Measurements from ENCODE around the gene PCDHGA1. TPM values are rescaled to one million over a fixed set of nuclear protein-coding genes. Genes with fewer than 3 reads are reported as not detected.

The PCDHGA1 gene
- total and polyA plus RNA-seq, 5 donors, result 0.70 to 2.8 (median 1.8) TPM

- intact Hi-C loops (cut with DNase I), result loop anchor here (2.0 to 10.0 kb wide), 3 partner anchors 45 to 48 kb away; no protein-coding TSS in a partner anchor
Observed at GRCh38 chr5:141477044-141477575, 146.8 kb downstream of the PCDHGA1 start.

GRCh38 chr5:141477815-141478214 is 147.5 kb downstream of the PCDHGA1 start:
- Histone ChIP-seq H3K4me1 (ENCODE audit: control insufficient read depth, insufficient read depth, low read length) (peaks cover 9% of the 10 kb centered on the region), H3K27me3 (ENCODE audit: control insufficient read depth, insufficient read depth) (no peaks in the 10 kb centered on the region), H3K4me3 (ENCODE audit: low read length) (peak overlapping the region; percentile 42), H3K9me3 (ENCODE audit: control insufficient read depth, low read length) (no peaks in the 10 kb centered on the region), H3K27ac (ENCODE audit: low read length) (no peak overlapping the region)
- ATAC-seq (no peak), DNase-seq (no peak)
- WGBS, result 51% methylated on average over 13 of the region's 13 CpGs
- intact Hi-C loops (cut with DNase I), result loop anchor here (2.0 to 10.0 kb wide), 3 partner anchors 44 to 47 kb away; no protein-coding TSS in a partner anchor

More at GRCh38 chr5:141477044-141477575, 146.8 kb downstream of the PCDHGA1 start:
- peak overlapping the region; percentile 72 for H3K4me3 ChIP-seq (ENCODE audit: low read length)
- no peak overlapping the region for H3K27ac ChIP-seq (ENCODE audit: low read length)
- DNase-seq (no peak), ATAC-seq (no peak)
- no peaks in the 10 kb centered on the region for H3K27me3 ChIP-seq (ENCODE audit: control insufficient read depth, insufficient read depth)
- WGBS, result 22% methylated on average over 24 of the region's 24 CpGs
- H3K9me3 ChIP-seq (ENCODE audit: control insufficient read depth, low read length), result no peaks in the 10 kb centered on the region
- H3K4me1 ChIP-seq (ENCODE audit: control insufficient read depth, insufficient read depth, low read length), result peaks cover 9% of the 10 kb centered on the region

- H3K4me3 ChIP-seq (ENCODE audit: low read length), result peak overlapping the region; percentile 42
- 35% methylated on average over 20 of the region's 20 CpGs for WGBS
- H3K27me3 ChIP-seq (ENCODE audit: control insufficient read depth, insufficient read depth), result no peaks in the 10 kb centered on the region
- no peak for ATAC-seq
- peaks cover 9% of the 10 kb centered on the region for H3K4me1 ChIP-seq (ENCODE audit: control insufficient read depth, insufficient read depth, low read length)
- no peaks in the 10 kb centered on the region for H3K9me3 ChIP-seq (ENCODE audit: control insufficient read depth, low read length)
- intact Hi-C loops (cut with DNase I), result loop anchor here in 2 of 4 donors (5.0 to 10.0 kb wide), 2 partner anchors 44 to 46 kb away; no protein-coding TSS in a partner anchor
- DNase-seq, result peak in 2 of 3 donors; percentile 74 to 77
- no peak overlapping the region for H3K27ac ChIP-seq (ENCODE audit: low read length)
Observed at GRCh38 chr5:141478321-141478945, 148.1 kb downstream of the PCDHGA1 start.

GRCh38 chr5:141479776-141480175 is 149.5 kb downstream of the PCDHGA1 start:
- intact Hi-C loops (cut with DNase I), result loop anchor here in 2 of 4 donors (5.0 to 10.0 kb wide), 2 partner anchors 43 to 45 kb away; no protein-coding TSS in a partner anchor
- H3K4me1 ChIP-seq (ENCODE audit: control insufficient read depth, insufficient read depth, low read length), result peaks cover 12% of the 10 kb centered on the region
- ATAC-seq (no peak), DNase-seq (no peak)
- H3K4me3 ChIP-seq (ENCODE audit: low read length), result no peak overlapping the region
- H3K27ac ChIP-seq (ENCODE audit: low read length), result no peak overlapping the region
- no peaks in the 10 kb centered on the region for H3K9me3 ChIP-seq (ENCODE audit: control insufficient read depth, low read length)
- no peaks in the 10 kb centered on the region for H3K27me3 ChIP-seq (ENCODE audit: control insufficient read depth, insufficient read depth)

GRCh38 chr5:141483902-141484301 is 153.6 kb downstream of the PCDHGA1 start:
- no peak overlapping the region for H3K4me3 ChIP-seq (ENCODE audit: low read length)
- no peaks in the 10 kb centered on the region for H3K27me3 ChIP-seq (ENCODE audit: control insufficient read depth, insufficient read depth)
- intact Hi-C loops (cut with DNase I), result no loop called here
- H3K4me1 ChIP-seq (ENCODE audit: control insufficient read depth, insufficient read depth, low read length), result peaks cover 6% of the 10 kb centered on the region
- no peak overlapping the region for H3K27ac ChIP-seq (ENCODE audit: low read length)
- H3K9me3 ChIP-seq (ENCODE audit: control insufficient read depth, low read length), result no peaks in the 10 kb centered on the region
- DNase-seq (no peak), ATAC-seq (no peak)
- 50% methylated on average over 3 of the region's 3 CpGs for WGBS

- DNase-seq, result no peak
- intact Hi-C loops (cut with DNase I), result no loop called here
- Histone ChIP-seq H3K27me3 (ENCODE audit: control insufficient read depth, insufficient read depth) (no peaks in the 10 kb centered on the region), H3K9me3 (ENCODE audit: control insufficient read depth, low read length) (no peaks in the 10 kb centered on the region), H3K27ac (ENCODE audit: low read length) (no peak overlapping the region), H3K4me3 (ENCODE audit: low read length) (peak overlapping the region; percentile 53), H3K4me1 (ENCODE audit: control insufficient read depth, insufficient read depth, low read length) (peaks cover 4% of the 10 kb centered on the region)
- peak in 1 of 2 donors; percentile 36 for ATAC-seq
- 26% methylated on average over 4 of the region's 4 CpGs for WGBS
Observed at GRCh38 chr5:141484310-141484640, 154.0 kb downstream of the PCDHGA1 start.

GRCh38 chr5:141484641-141485311 is 154.5 kb downstream of the PCDHGA1 start, which contains the start of gene PCDHGC4:
Gene PCDHGC4, plus strand, starts transcription at chr5:141485030. Its CDS starts 144 bp downstream, at chr5:141485174.
- no peaks in the 10 kb centered on the region for H3K9me3 ChIP-seq (ENCODE audit: control insufficient read depth, low read length)
- peak; percentile 32 to 45 for ATAC-seq
- 14% methylated on average over 39 of the region's 39 CpGs for WGBS
- no peak within 1 kb of the TSS for H3K27ac ChIP-seq (ENCODE audit: low read length)
- DNase-seq, result peak in 2 of 3 donors; percentile 47 to 61
- intact Hi-C loops (cut with DNase I), result no loop called here
- H3K4me3 ChIP-seq (ENCODE audit: low read length), result peak within 1 kb of the TSS; percentile 53
- H3K27me3 ChIP-seq (ENCODE audit: control insufficient read depth, insufficient read depth), result no peaks in the 10 kb centered on the region
- peaks cover 3% of the 10 kb centered on the region for H3K4me1 ChIP-seq (ENCODE audit: control insufficient read depth, insufficient read depth, low read length)

GRCh38 chr5:141485321-141486055 is 155.2 kb downstream of the PCDHGA1 start:
- DNase-seq, result peak in 1 of 3 donors; percentile 50
- ATAC-seq, result no peak
- H3K4me1 ChIP-seq (ENCODE audit: control insufficient read depth, insufficient read depth, low read length), result peaks cover 3% of the 10 kb centered on the region
- no peak overlapping the region for H3K27ac ChIP-seq (ENCODE audit: low read length)
- H3K27me3 ChIP-seq (ENCODE audit: control insufficient read depth, insufficient read depth), result no peaks in the 10 kb centered on the region
- intact Hi-C loops (cut with DNase I), result no loop called here
- 57% methylated on average over 38 of the region's 38 CpGs for WGBS
- peak overlapping the region; percentile 53 for H3K4me3 ChIP-seq (ENCODE audit: low read length)
- H3K9me3 ChIP-seq (ENCODE audit: control insufficient read depth, low read length), result no peaks in the 10 kb centered on the region

GRCh38 chr5:141486091-141486490 is 155.8 kb downstream of the PCDHGA1 start:
- H3K27me3 ChIP-seq (ENCODE audit: control insufficient read depth, insufficient read depth), result no peaks in the 10 kb centered on the region
- no peak overlapping the region for H3K27ac ChIP-seq (ENCODE audit: low read length)
- no peaks in the 10 kb centered on the region for H3K9me3 ChIP-seq (ENCODE audit: control insufficient read depth, low read length)
- intact Hi-C loops (cut with DNase I), result no loop called here
- 86% methylated on average over 9 of the region's 9 CpGs for WGBS
- peaks cover 3% of the 10 kb centered on the region for H3K4me1 ChIP-seq (ENCODE audit: control insufficient read depth, insufficient read depth, low read length)
- ATAC-seq (no peak), DNase-seq (no peak)
- no peak overlapping the region for H3K4me3 ChIP-seq (ENCODE audit: low read length)

GRCh38 chr5:141487131-141487530 is 156.8 kb downstream of the PCDHGA1 start:
- Histone ChIP-seq H3K27me3 (ENCODE audit: control insufficient read depth, insufficient read depth) (no peaks in the 10 kb centered on the region), H3K4me1 (ENCODE audit: control insufficient read depth, insufficient read depth, low read length) (peaks cover 3% of the 10 kb centered on the region), H3K9me3 (ENCODE audit: control insufficient read depth, low read length) (no peaks in the 10 kb centered on the region), H3K27ac (ENCODE audit: low read length) (no peak overlapping the region), H3K4me3 (ENCODE audit: low read length) (no peak overlapping the region)
- no peak for ATAC-seq
- intact Hi-C loops (cut with DNase I), result no loop called here
- WGBS, result 82% methylated on average over 7 of the region's 7 CpGs
- DNase-seq, result no peak

Measured in right cardiac atrium (tissue), 5 donors.